ENCODE data around the gene PMF1. TPM values are rescaled to one million over a fixed set of nuclear protein-coding genes. Genes with fewer than 3 reads are reported as not detected.

The PMF1 gene
- total RNA-seq, 4 donors from 2014 or later, result 40.8 to 64.9 (median 53.5) TPM

GRCh38 chr1:156258859-156259258, 46.1 kb downstream of the PMF1 start:
- WGBS, 2 donors, result 52 to 60% methylated on average over 1 to 8 of the region's 8 CpGs
- no peak for DNase-seq
- TF ChIP-seq POLR2A (IDR thresholded peaks at IDR 0.05) (no peak), CTCF (IDR thresholded peaks at IDR 0.05) (no peak)
- Histone ChIP-seq H3K4me1 (peaks cover 4 to 30% (median 10%) of the 10 kb centered on the region in 3 donors), H3K9me3 (no peaks in the 10 kb centered on the region), H3K4me3 (no peak overlapping the region), H3K27me3 (no peaks in the 10 kb centered on the region), H3K36me3 (peaks cover 50 to 100% (median 79%) of the 10 kb centered on the region in 3 donors), H3K27ac (no peak overlapping the region)
- intact Hi-C loops (cut with DNase I), result loop anchor here (10.0 kb wide), 1 partner anchor 56 kb away; no protein-coding TSS in a partner anchor

GRCh38 chr1:156259805-156260204, 47.0 kb downstream of the PMF1 start:
- Histone ChIP-seq H3K27ac (no peak overlapping the region), H3K4me3 (no peak overlapping the region), H3K27me3 (no peaks in the 10 kb centered on the region), H3K36me3 (peaks cover 46 to 100% (median 81%) of the 10 kb centered on the region in 3 donors), H3K4me1 (peaks cover 4 to 30% (median 10%) of the 10 kb centered on the region in 3 donors), H3K9me3 (no peaks in the 10 kb centered on the region)
- intact Hi-C loops (cut with DNase I), result loop anchor here (10.0 kb wide), 1 partner anchor 55 kb away; no protein-coding TSS in a partner anchor
- 73 to 83% methylated on average over 2 to 3 of the region's 3 CpGs for WGBS, 2 donors
- no peak for DNase-seq
- no peak for TF ChIP-seq POLR2A (IDR thresholded peaks at IDR 0.05)
- no peak for TF ChIP-seq CTCF (IDR thresholded peaks at IDR 0.05)

- no peak overlapping the region for H3K4me3 ChIP-seq
- no peaks in the 10 kb centered on the region for H3K27me3 ChIP-seq
- WGBS, 2 donors, result 59 to 75% methylated on average over 1 of the region's 2 CpGs
- peaks cover 4 to 30% (median 10%) of the 10 kb centered on the region in 3 donors for H3K4me1 ChIP-seq
- peaks cover 53 to 100% (median 83%) of the 10 kb centered on the region in 3 donors for H3K36me3 ChIP-seq
- H3K27ac ChIP-seq, result no peak overlapping the region
- no peaks in the 10 kb centered on the region for H3K9me3 ChIP-seq
- TF ChIP-seq CTCF (IDR thresholded peaks at IDR 0.05) (no peak), POLR2A (IDR thresholded peaks at IDR 0.05) (no peak)
- DNase-seq, result no peak
- intact Hi-C loops (cut with DNase I), result no loop called here
These were observed 48.1 kb downstream of the PMF1 start for GRCh38 chr1:156260896-156261295.

- H3K27ac ChIP-seq, result peak overlapping the region; percentile 50 to 84 (median 66)
- no peaks in the 10 kb centered on the region for H3K27me3 ChIP-seq
- no peak overlapping the region for H3K4me3 ChIP-seq
- peaks cover 4 to 30% (median 10%) of the 10 kb centered on the region in 3 donors for H3K4me1 ChIP-seq
- peaks cover 69 to 100% (median 90%) of the 10 kb centered on the region in 3 donors for H3K36me3 ChIP-seq
- TF ChIP-seq CTCF (IDR thresholded peaks at IDR 0.05) (no peak), POLR2A (IDR thresholded peaks at IDR 0.05) (no peak)
- H3K9me3 ChIP-seq, result no peaks in the 10 kb centered on the region
- WGBS, 2 donors, result 26 to 53% methylated on average over 7 to 9 of the region's 9 CpGs
- intact Hi-C loops (cut with DNase I), result no loop called here
- no peak for DNase-seq
These were observed 49.9 kb downstream of the PMF1 start for GRCh38 chr1:156262461-156263287.

- H3K4me3 ChIP-seq, result no peak overlapping the region
- H3K36me3 ChIP-seq, result peaks cover 69 to 100% (median 88%) of the 10 kb centered on the region in 3 donors
- no peak for DNase-seq
- TF ChIP-seq CTCF (IDR thresholded peaks at IDR 0.05) (no peak), POLR2A (IDR thresholded peaks at IDR 0.05) (no peak)
- H3K4me1 ChIP-seq, result peaks cover 4 to 30% (median 10%) of the 10 kb centered on the region in 3 donors
- WGBS, 2 donors, result 80 to 83% methylated on average over 6 to 9 of the region's 9 CpGs
- peak overlapping the region; percentile 50 to 84 (median 66) for H3K27ac ChIP-seq
- no peaks in the 10 kb centered on the region for H3K27me3 ChIP-seq
- no peaks in the 10 kb centered on the region for H3K9me3 ChIP-seq
- intact Hi-C loops (cut with DNase I), result no loop called here
These were observed 50.5 kb downstream of the PMF1 start for GRCh38 chr1:156263288-156263655.

All from esophagus squamous epithelium (tissue), 5 donors.